Coronary artery (tissue), 2 donors: Measurements from ENCODE around the gene OXLD1.
A peak's percentile ranks its signal among the peaks of the same experiment; 100 is the strongest.

Source experiments
- DNase-seq: peaks from one replicate; pipeline ENCODE4 v3.0.0-alpha.2; 2017; ENCODE audit warnings: low spot score
- H3K27ac ChIP-seq, 2 donors: fragments of 200-600 bp; sonication (generic); one replicate each; pipeline ENCODE4 v1.5.1; 2016 to 2019
- H3K4me3 ChIP-seq: fragments of 200-600 bp; sonication (generic); 2 replicates; pipeline ENCODE4 v1.5.1; 2016; ENCODE audit warnings: mild to moderate bottlenecking, moderate library complexity
- TF ChIP-seq, protein P1 (sequence below): fragments of 200-600 bp; sonication (generic); IDR thresholded peaks from one replicate; pipeline ENCODE4 v1.5.1; 2019; ENCODE audit warnings: antibody characterized with exemption

The OXLD1 gene

DNA sequence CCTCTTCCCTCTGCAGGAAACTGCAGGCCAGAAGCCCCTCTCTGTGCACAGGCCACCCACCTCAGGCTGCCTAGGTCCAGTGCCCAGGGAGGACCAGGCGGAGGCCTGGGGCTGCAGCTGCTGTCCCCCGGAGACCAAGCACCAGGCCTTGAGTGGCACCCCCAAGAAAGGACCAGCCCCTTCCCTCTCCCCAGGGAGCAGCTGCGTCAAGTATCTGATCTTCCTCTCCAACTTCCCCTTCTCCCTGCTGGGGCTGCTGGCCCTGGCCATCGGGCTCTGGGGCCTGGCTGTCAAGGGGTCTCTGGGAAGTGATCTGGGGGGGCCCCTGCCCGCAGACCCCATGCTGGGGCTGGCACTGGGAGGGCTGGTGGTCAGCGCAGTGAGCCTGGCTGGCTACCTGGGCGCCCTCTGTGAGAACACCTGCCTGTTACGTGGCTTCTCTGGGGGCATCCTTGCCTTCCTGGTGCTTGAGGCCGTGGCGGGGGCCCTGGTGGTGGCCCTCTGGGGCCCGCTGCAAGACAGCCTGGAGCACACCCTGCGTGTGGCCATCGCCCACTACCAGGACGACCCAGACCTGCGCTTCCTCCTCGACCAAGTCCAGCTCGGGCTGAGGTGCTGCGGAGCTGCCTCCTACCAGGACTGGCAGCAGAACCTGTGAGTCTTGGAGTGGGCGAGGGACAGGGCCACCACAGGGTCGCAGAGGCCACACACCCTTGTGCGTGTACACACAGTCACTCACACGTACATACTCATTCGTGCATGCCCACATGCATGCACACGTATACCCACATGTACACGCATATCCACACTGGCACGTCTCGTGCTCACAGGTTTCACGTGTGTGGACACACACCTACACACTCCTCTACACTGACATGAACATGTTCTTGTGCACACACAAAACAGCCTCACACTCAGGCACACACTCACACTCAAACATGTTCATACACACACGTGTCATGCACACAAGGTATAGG is 21.1 kb downstream of the OXLD1 start:
- Histone ChIP-seq H3K27ac (no peak overlapping the region), H3K4me3 (no peak overlapping the region)
- DNase-seq = no peak
- TF ChIP-seq, protein P1, sequence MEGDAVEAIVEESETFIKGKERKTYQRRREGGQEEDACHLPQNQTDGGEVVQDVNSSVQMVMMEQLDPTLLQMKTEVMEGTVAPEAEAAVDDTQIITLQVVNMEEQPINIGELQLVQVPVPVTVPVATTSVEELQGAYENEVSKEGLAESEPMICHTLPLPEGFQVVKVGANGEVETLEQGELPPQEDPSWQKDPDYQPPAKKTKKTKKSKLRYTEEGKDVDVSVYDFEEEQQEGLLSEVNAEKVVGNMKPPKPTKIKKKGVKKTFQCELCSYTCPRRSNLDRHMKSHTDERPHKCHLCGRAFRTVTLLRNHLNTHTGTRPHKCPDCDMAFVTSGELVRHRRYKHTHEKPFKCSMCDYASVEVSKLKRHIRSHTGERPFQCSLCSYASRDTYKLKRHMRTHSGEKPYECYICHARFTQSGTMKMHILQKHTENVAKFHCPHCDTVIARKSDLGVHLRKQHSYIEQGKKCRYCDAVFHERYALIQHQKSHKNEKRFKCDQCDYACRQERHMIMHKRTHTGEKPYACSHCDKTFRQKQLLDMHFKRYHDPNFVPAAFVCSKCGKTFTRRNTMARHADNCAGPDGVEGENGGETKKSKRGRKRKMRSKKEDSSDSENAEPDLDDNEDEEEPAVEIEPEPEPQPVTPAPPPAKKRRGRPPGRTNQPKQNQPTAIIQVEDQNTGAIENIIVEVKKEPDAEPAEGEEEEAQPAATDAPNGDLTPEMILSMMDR = no peak

DNA sequence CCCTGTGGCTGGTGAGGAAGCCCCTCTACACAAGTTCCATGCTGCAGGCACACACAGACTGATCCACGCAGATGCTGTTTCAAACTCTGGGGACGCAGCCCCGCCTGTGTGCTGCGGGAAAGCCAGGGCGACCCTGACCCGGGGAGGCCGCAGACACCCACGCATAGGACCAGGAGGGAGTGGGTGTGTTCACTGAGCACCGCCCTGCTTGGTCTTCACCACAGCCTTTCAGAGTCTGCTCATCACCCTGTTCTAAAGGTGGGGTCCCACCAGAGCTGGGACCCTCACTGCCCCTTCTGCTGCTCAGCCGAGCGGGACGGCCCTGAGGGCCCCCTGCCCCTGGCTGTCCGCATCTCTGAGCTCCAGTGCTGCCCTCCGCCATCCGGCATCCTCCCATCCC is 21.9 kb downstream of the OXLD1 start:
- H3K4me3 ChIP-seq = no peak overlapping the region
- DNase-seq = no peak
- TF ChIP-seq, protein P1 = no peak
- no peak overlapping the region for H3K27ac ChIP-seq

DNA sequence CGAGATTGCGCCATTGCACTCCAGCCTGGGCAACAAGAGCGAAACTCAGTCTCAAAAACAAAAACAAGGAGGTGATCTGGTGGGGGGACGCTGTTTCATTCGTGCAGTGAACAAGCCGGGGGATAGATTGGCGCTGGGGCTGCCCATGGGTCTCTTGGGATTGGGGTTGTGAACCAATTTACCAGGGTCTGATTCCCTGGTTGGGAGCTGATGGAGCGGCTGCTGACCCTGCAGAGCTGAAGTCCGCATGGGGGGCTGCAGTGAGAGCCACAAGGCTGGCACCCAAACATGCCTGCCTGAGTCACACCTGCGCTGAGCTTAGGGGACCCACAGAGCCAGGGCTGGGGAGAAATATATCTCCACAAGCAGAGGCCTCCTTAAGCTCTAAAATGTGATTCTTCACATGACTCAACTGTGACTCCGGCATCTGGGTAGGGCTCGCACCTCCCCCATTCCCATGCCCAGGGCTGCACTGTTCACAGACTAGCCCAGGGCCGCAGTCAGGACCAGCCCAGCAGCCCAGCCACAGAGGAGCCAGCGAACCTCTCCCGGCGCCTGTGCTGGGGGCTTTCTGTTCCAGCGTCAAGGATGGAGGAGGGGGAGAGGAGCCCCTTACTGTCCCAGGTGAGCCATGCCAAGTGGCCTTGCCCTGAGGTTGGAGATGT is 24.4 kb downstream of the OXLD1 start:
- no peak overlapping the region for H3K27ac ChIP-seq
- H3K4me3 ChIP-seq = no peak overlapping the region
- TF ChIP-seq, protein P1 = no peak
- no peak for DNase-seq

DNA sequence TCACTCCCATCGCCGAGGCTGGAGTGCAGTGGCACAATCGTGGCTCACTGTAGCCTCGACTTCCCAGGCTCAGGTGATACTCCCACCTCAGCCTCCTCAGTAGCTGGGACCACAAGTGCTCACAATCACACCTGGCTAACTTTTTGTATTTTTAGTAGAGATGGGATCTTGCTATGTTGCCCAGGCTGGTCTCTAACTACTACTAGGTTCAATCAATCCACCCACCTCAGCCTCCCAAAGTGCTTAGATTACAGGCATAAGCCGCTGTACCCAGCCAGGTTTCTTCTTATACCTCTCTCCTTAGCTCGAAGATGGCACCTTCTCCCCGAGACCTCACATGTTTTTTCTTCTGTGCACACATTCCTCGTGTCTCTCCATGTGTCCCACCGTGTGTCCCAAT is 26.4 kb downstream of the OXLD1 start:
- no peak for DNase-seq
- Histone ChIP-seq H3K4me3 (no peak overlapping the region), H3K27ac (no peak overlapping the region)
- TF ChIP-seq, protein P1 = no peak

DNA sequence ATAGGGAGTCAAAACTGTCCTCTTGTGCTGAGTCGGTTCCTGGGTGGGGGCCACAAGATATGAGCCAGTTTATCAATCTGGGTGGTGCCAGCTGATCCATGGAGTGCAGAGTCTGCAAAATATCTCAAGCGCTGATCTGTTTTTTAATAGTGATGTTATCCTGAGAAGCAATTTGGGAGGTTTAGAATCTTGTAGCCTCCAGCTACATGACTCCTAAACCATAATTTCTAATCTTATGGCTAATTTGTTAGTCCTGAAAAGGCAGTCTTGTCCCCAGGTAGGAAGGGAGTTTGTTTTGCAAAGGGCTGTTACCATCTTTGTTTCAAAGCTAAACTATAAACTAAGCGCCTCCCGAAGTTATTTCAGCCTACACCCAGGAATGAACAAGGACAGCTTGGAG is 27.7 kb downstream of the OXLD1 start:
- TF ChIP-seq, protein P1 = no peak

DNA sequence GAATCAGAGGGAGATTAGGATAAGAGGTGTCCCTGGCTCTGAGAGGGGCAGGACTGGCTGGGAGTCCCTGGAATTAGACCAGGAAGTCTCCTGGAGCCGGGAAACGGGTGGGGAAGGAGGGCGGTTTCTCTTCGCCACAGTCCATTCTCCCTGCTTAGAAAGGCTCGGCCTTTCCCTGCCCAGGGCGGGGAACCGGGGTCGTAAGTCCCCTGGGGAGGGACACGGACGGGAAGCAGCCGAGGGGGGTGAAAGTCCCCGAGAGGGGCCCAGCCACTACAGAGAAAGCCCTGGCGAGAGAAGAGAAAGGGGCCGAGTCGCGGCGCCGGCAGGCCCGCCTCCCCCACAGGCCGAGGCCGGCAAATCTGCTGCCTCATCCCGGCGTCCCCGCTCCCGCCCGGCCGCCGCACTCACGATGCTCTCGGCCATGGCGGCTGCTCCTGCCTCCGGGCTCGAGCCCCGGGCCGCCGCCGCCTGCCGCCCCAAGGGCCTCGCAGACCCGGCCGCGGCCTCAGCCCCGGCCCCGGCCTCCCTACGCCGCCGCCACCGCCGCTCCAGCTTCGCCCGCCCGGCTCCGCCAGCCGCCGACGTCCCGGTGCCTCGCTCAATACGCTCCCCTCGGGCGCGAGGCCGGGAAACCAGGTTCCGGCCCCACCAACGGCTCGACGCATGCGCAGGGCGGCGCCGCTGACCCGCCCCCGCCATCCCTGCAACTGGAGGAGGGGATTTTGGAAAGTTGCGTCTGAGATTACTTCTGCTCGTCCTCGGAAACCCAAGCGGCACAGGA is 29.7 kb downstream of the OXLD1 start, which contains the start of the genes NPLOC4 and TSPAN10:
NPLOC4 (minus strand) TSS at position 608 of the 784 bp plus-strand sequence; CDS start at position 426, 182 bp downstream.
TSPAN10 (plus strand) TSS at position 692 of the 784 bp plus-strand sequence. CDS start 5,217 bp downstream, outside the sequence.
- peak; percentile 91 for DNase-seq
- TF ChIP-seq, protein P1 = no peak
- peak within 1 kb of the TSS; percentile 86 for H3K4me3 ChIP-seq
- H3K27ac ChIP-seq = peak within 1 kb of the TSS; percentile 74 to 95

More for the DNA sequence above, 27.7 kb downstream of the OXLD1 start:
- DNase-seq = no peak
- Histone ChIP-seq H3K4me3 (no peak overlapping the region), H3K27ac (no peak overlapping the region)
